Bronchus fibroblast of lung (primary cell): Measurements from ENCODE around the gene GADL1. TPM values are rescaled to one million over a fixed set of nuclear protein-coding genes. Genes with fewer than 3 reads are reported as not detected.

Experiments used
- total RNA-seq: library from RNA; depleted of rRNA; stranded (reverse); fragments of >200 nt; gene quantifications from 2 replicates; pipeline ENCODE4 v1.2.3, GENCODE V29; 2015

The GADL1 gene, protein sequence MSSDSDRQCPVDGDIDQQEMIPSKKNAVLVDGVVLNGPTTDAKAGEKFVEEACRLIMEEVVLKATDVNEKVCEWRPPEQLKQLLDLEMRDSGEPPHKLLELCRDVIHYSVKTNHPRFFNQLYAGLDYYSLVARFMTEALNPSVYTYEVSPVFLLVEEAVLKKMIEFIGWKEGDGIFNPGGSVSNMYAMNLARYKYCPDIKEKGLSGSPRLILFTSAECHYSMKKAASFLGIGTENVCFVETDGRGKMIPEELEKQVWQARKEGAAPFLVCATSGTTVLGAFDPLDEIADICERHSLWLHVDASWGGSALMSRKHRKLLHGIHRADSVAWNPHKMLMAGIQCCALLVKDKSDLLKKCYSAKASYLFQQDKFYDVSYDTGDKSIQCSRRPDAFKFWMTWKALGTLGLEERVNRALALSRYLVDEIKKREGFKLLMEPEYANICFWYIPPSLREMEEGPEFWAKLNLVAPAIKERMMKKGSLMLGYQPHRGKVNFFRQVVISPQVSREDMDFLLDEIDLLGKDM
- not detected in 2 replicates for total RNA-seq

DNA sequence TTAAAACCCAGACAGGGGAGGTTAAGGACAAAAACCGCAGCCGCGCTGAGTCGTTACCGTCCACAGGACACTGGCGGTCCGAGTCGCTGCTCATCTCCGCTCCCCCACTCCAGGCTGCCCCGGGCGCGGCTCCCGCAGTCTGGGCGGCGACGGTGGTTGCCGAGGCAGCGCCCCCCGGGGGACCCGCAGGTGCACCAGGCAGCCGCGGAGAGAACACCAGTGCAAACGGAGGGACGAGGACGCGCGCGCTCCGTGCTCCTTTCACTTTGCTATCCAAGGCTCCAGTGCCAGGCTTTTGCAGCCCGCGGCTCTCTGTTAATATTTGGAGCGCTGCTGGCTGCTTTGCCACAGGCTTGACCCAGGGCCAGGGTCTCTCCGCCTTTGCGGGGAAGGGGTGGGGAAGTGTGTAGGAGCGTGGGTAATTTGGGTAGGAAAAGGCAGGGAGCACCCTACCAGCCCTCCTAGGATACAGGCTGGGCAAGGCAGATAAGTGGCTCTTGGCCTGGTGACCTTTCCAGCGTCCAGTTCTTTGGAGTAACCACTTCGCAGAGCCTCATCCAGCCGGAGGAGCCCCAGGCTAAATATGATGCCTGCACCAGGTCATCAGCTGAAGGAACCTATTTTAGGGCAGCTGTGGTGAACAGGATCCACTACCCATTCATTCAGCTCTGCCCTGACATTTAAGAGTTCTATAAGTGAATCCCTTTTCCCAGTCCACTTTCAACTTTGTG lies at the start of gene GADL1:
Gene GADL1, minus strand, starts transcription at position 141 of the 731 bp plus-strand sequence. Its CDS starts 47 bp downstream, at position 94.

